GM12878 (cell line): ENCODE measurements around the gene DOK4. TPM values are rescaled to one million over a fixed set of nuclear protein-coding genes. Genes with fewer than 3 reads are reported as not detected.

Experiments
- ATAC-seq: fragments of 200-7000 bp; cut with Tn5 transposase; 3 replicates; pipeline ENCODE4 v1.9.1; 2020; ENCODE audit warnings: mild to moderate bottlenecking, moderate library complexity
- BruUV-seq: library from RNA; stranded (reverse); fragments of 400-500 nt; replicated peaks from 2 replicates; lab custom pipeline; 2021; lab: Mats Ljungman, UMichigan
- CTCF ChIA-PET: fragments of 300-600 bp; sonication (Branson Sonifier 250); formaldehyde crosslinking; extraction: SDS; loops from one replicate; lab custom pipeline; 2021; ENCODE audit warnings: inconsistent platforms; lab: Yijun Ruan, JAX
- POLR2A ChIA-PET: fragments of 350-600 bp; formaldehyde crosslinking; extraction: SDS; loops from one replicate; lab custom pipeline; 2021; ENCODE audit warnings: inconsistent platforms; lab: Charles Lee
- RAD21 ChIA-PET: fragments of 300-600 bp; sonication (Branson Sonifier 250); formaldehyde crosslinking; loops from one replicate; lab custom pipeline; 2023; ENCODE audit warnings: antibody characterized with exemption; ENCODE audit not compliant: unreplicated experiment; lab: Charles Lee
- SMC1A ChIA-PET: fragments of 300-600 bp; sonication (Branson Sonifier 250); formaldehyde crosslinking; loops from one replicate; lab custom pipeline; 2023; ENCODE audit not compliant: unreplicated experiment, uncharacterized antibody; lab: Charles Lee
- DNase-seq: peaks from one replicate; pipeline ENCODE4 v3.0.0-alpha.2; 2011; ENCODE audit warnings: low read depth, low spot score
- FAIRE-seq: peaks from 3 replicates; lab custom pipeline; 2011; peaks lifted over from hg19 to GRCh38; lab: Jason Lieb, UNC
- H2AFZ ChIP-seq: 2 replicates; pipeline ENCODE4 v1.6.0; 2011; ENCODE audit warnings: low read depth, low read length, control low read depth; ENCODE audit not compliant: control insufficient read depth
- H3K27ac ChIP-seq: 2 replicates; pipeline ENCODE4 v1.5.1; 2011; ENCODE audit warnings: control low read depth; ENCODE audit not compliant: control insufficient read depth, insufficient read depth
- H3K27me3 ChIP-seq, 2 experiments: replicated peaks in 1 of 2; 2 replicates each; pipeline versions ENCODE4 v1.6.0 to v1.6.1; 2011; ENCODE audit warnings: low read length in 1 of 2; ENCODE audit not compliant: control insufficient read depth in 2 of 2, insufficient read depth in 2 of 2
- H3K36me3 ChIP-seq, 2 experiments: 2 replicates each; pipeline ENCODE4 v1.5.1; 2011; ENCODE audit warnings: low read length in 1 of 2; ENCODE audit not compliant: control insufficient read depth in 2 of 2, insufficient read depth in 2 of 2
- H3K4me1 ChIP-seq: 2 replicates; pipeline ENCODE4 v1.6.1; 2011; ENCODE audit warnings: mild to moderate bottlenecking, low read length, moderate library complexity, mixed read lengths; ENCODE audit not compliant: control insufficient read depth, insufficient read depth
- H3K4me2 ChIP-seq: 2 replicates; pipeline ENCODE4 v1.6.0; 2011; ENCODE audit warnings: control low read depth; ENCODE audit not compliant: control insufficient read depth, insufficient read depth
- H3K4me3 ChIP-seq: fragments of 200-600 bp; sonication (generic); 2 replicates; pipeline ENCODE4 v1.5.1; 2016
- H3K79me2 ChIP-seq: 2 replicates; pipeline ENCODE4 v1.6.0; 2011; ENCODE audit warnings: low read length; ENCODE audit not compliant: control insufficient read depth, insufficient read depth
- H3K9ac ChIP-seq: 2 replicates; pipeline ENCODE4 v1.8.0; 2011; ENCODE audit warnings: low read length, control low read depth, mixed read lengths; ENCODE audit not compliant: control insufficient read depth, insufficient read depth
- H3K9me3 ChIP-seq: replicated peaks from 3 replicates; pipeline ENCODE4 v1.5.1; 2011; ENCODE audit warnings: mild to moderate bottlenecking, low read length; ENCODE audit not compliant: control insufficient read depth, insufficient read depth
- H4K20me1 ChIP-seq: 2 replicates; pipeline ENCODE4 v1.6.0; 2011; ENCODE audit not compliant: control insufficient read depth, insufficient read depth
- BMI1 ChIP-seq: fragments of 450-650 bp; IDR thresholded peaks from 2 replicates; pipeline ENCODE4 v1.6.1; 2016; ENCODE audit warnings: mild to moderate bottlenecking, moderate library complexity, borderline replicate concordance
- IRF3 ChIP-seq: fragments of 450-650 bp; IDR thresholded peaks from 2 replicates; pipeline ENCODE4 v1.6.1; 2014; ENCODE audit warnings: mild to moderate bottlenecking
- NFYB ChIP-seq: IDR thresholded peaks from 2 replicates; pipeline ENCODE4 v1.6.1; 2011; ENCODE audit warnings: low read depth, mild to moderate bottlenecking, low read length, improper control_type of control experiment, moderate library complexity; ENCODE audit not compliant: insufficient read depth
- NRF1 ChIP-seq: conservative IDR thresholded peaks from 2 replicates; pipeline ENCODE4 v1.6.1; 2011; ENCODE audit warnings: mild to moderate bottlenecking, low read depth, low read length, improper control_type of control experiment
- SIN3A ChIP-seq: IDR thresholded peaks from 2 replicates; pipeline ENCODE4 v1.6.1; 2012; ENCODE audit warnings: low read depth, low read length, improper control_type of control experiment
- SMAD5 ChIP-seq: IDR thresholded peaks from 2 replicates; pipeline ENCODE4 v1.6.1; 2016; ENCODE audit warnings: antibody characterized with exemption, low read depth
- SREBF2 ChIP-seq: IDR thresholded peaks from 2 replicates; pipeline ENCODE4 v1.6.1; 2012; ENCODE audit warnings: mild to moderate bottlenecking, low read length
- SUZ12 ChIP-seq: fragments of 200-600 bp; sonication (generic); IDR thresholded peaks from one replicate; pipeline ENCODE4 v1.6.1; 2018; ENCODE audit warnings: antibody characterized with exemption, mild to moderate bottlenecking; ENCODE audit not compliant: unreplicated experiment
- ZNF217 ChIP-seq: fragments of 450-650 bp; IDR thresholded peaks from 2 replicates; pipeline ENCODE4 v1.6.1; 2017; ENCODE audit warnings: antibody characterized with exemption, mild to moderate bottlenecking
- ZSCAN29 ChIP-seq: fragments of 450-650 bp; IDR thresholded peaks from 2 replicates; pipeline ENCODE4 v1.6.1; 2017; ENCODE audit warnings: mild to moderate bottlenecking, moderate library complexity
- WGBS: methylation state at CpG from one replicate; pipeline ENCODE4 v1.1.6; 2016; ENCODE audit warnings: low lambda C conversion rate; ENCODE audit not compliant: insufficient replicate concordance, insufficient coverage; ENCODE audit errors: missing lambda C conversion rate; 5-methylcytosine and 5-hydroxymethylcytosine counted together
- in situ Hi-C: fragments of 300-500 bp; cut with MboI; formaldehyde crosslinking; loops from 9 replicates; pipeline ENCODE4 v1.14.3; 2018; ENCODE audit warnings: mixed read lengths
- intact Hi-C: fragments of 100-400 bp; cut with micrococcal nuclease; formaldehyde crosslinking; loops from one replicate; pipeline ENCODE4 v1.14.2; 2022; ENCODE audit not compliant: unreplicated experiment
- polyA plus RNA-seq, 11 experiments: library from polyadenylated mRNA; depleted of rRNA in 4 of 11; unstranded in 6 of 11; stranded (reverse) in 5 of 11; fragments of >200 nt; fragmentation: Nextera tagmentation in 4 of 11; fragmentation: Illumina TruSeq in 1 of 11; extraction: Ambion mirVana in 4 of 11; extraction: Trizol in 1 of 11; gene quantifications; 1 replicate in 1 of 11; 2 replicates in 10 of 11; pipeline versions ENCODE4 v1.2.1 to v1.2.3, GENCODE V29; 2011 to 2016; ENCODE audit warnings: inconsistent platforms in 2 of 11, missing spikeins in 2 of 11, low read depth in 1 of 11
- total RNA-seq, 4 experiments: library from RNA; depleted of rRNA in 3 of 4; stranded (reverse); fragments of >200 nt in 3 of 4; fragmentation: Illumina TruSeq in 1 of 4; extraction: Trizol in 1 of 4; gene quantifications; 2 replicates each; pipeline versions ENCODE4 v1.2.1 to v1.2.3, GENCODE V29; 2013 to 2021

The DOK4 gene
- total and polyA plus RNA-seq, 10 of the 15 experiments (the other 5 are each of a cell fraction or from before 2014, with no cell fraction given): 0.20 to 7.0 (median 2.4) TPM; not detected in 1

GRCh38 chr16:57483725-57484514 lies 2.4 kb downstream of the DOK4 start:
- no peaks in the 10 kb centered on the region for H3K36me3 ChIP-seq
- no peaks in the 10 kb centered on the region for H3K79me2 ChIP-seq
- peaks cover 19% of the 10 kb centered on the region for H3K4me1 ChIP-seq
- no peak for ATAC-seq
- no peak overlapping the region for H3K4me2 ChIP-seq
- TF ChIP-seq SREBF2 (no peak), NFYB (no peak), ZNF217 (no peak), SIN3A (no peak), BMI1 (no peak), SUZ12 (no peak), IRF3 (no peak), ZSCAN29 (no peak), SMAD5 (no peak), NRF1 (no peak)
- H3K9ac ChIP-seq: no peak overlapping the region
- no peak for DNase-seq
- ChIA-PET SMC1A (interaction anchor here (1.7 kb wide), 1 partner anchor 92 kb away, joined by 5 read pairs; no protein-coding TSS in a partner anchor), RAD21 (no interaction called here), POLR2A (no interaction called here), CTCF (no interaction called here)
- in situ Hi-C loops (no loop called here), intact Hi-C loops (no loop called here)
- H3K4me3 ChIP-seq: no peak overlapping the region
- peaks cover 0 to 2% of the 10 kb centered on the region in 2 experiments; a peak in 1 of 4 replicates for H3K27me3 ChIP-seq
- no peak overlapping the region for H2AFZ ChIP-seq
- FAIRE-seq: no peak
- H3K9me3 ChIP-seq: no peaks in the 10 kb centered on the region
- H3K27ac ChIP-seq: no peak overlapping the region
- WGBS: 74% methylated on average over 19 of the region's 19 CpGs
- H4K20me1 ChIP-seq: no peaks in the 10 kb centered on the region
- BruUV-seq: no TSS peak
